ENCODE measurements around the gene OTOF.

The OTOF gene

DNA sequence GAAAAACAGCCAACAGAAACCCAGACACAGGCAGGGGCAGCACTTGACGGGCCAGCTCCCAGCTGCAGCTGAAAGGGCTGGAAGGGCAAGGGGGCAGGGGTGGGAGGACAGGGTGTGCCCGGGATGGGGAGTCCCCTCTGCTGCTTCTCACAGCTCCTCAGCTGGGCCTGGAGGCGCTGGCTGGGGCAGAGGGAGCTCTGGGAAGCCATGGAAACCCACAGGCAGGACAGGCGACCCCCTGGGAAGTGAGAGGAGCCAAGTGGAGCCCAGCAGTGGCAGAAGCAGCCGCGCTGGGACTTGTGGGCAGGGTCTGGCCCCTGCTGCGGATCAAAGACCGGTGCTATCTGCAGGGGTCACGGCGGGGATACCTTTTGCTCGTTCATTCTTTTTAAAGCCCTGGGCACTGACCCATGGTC is 20.7 kb downstream of the OTOF start:
- Histone ChIP-seq H3K27ac (ENCODE audit: low read depth, low read length) (peak overlapping the region; percentile 34), H3K36me3 (ENCODE audit: control insufficient read depth, insufficient read depth, low read length) (no peaks in the 10 kb centered on the region), H3K4me1 (ENCODE audit: control insufficient read depth, insufficient read depth, low read length) (peaks cover 4% of the 10 kb centered on the region; the same call in 1 of the 2 replicates), H3K4me3 (ENCODE audit: low read depth, low read length) (no peak overlapping the region), H3K27me3 (ENCODE audit: control insufficient read depth, insufficient read depth, low read length) (no peaks in the 10 kb centered on the region), H3K9ac (ENCODE audit: low read depth, low read length) (no peak overlapping the region), H3K9me3 (ENCODE audit: control insufficient read depth, insufficient read depth, low read length) (no peaks in the 10 kb centered on the region)

DNA sequence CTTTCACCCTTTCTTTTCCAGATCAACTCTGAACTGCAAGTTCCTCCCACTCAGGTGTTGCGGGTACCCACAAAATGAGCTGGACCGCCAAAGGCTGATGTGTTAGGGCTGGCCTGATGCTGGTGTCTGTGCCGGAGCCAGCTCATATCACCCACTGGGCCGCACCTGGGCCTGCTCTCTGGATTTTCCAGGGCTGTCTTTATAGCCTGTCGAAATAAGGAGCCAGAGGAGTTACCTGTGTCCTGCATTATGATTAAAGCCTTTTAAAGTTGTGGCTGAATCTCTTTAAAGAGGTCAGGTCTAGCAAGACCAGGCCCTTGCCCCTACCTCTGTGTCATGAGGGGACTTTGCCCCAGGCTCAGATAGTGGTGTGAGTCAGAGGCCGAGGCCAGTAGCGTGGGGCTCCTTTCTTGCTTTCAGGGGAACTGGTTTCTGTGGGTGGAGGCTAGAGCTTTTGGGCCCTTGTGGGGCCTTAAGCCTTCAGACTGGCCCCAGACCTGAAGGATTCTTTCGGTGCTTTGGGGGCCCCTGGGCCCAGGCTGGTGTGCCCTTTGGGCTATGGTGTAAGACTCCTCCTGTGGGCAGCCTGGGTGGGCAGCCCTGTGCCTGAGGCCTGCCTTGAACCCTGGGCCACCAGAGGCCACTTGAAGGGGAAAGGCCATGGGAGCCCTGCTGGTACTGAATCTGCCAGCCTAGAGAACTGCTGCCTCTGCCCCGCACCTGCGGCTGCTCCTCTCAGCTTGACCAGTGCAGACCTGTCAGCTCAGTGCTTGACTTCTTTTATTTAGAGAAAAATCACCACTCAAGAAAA is 21.3 kb downstream of the OTOF start:
- Histone ChIP-seq H3K27me3 (ENCODE audit: control insufficient read depth, insufficient read depth, low read length) (no peaks in the 10 kb centered on the region), H3K27ac (ENCODE audit: low read depth, low read length) (peak overlapping the region; percentile 34), H3K4me3 (ENCODE audit: low read depth, low read length) (no peak overlapping the region), H3K9me3 (ENCODE audit: control insufficient read depth, insufficient read depth, low read length) (no peaks in the 10 kb centered on the region), H3K4me1 (ENCODE audit: control insufficient read depth, insufficient read depth, low read length) (peaks cover 4% of the 10 kb centered on the region; the same call in 1 of the 2 replicates), H3K36me3 (ENCODE audit: control insufficient read depth, insufficient read depth, low read length) (no peaks in the 10 kb centered on the region), H3K9ac (ENCODE audit: low read depth, low read length) (no peak overlapping the region)

DNA sequence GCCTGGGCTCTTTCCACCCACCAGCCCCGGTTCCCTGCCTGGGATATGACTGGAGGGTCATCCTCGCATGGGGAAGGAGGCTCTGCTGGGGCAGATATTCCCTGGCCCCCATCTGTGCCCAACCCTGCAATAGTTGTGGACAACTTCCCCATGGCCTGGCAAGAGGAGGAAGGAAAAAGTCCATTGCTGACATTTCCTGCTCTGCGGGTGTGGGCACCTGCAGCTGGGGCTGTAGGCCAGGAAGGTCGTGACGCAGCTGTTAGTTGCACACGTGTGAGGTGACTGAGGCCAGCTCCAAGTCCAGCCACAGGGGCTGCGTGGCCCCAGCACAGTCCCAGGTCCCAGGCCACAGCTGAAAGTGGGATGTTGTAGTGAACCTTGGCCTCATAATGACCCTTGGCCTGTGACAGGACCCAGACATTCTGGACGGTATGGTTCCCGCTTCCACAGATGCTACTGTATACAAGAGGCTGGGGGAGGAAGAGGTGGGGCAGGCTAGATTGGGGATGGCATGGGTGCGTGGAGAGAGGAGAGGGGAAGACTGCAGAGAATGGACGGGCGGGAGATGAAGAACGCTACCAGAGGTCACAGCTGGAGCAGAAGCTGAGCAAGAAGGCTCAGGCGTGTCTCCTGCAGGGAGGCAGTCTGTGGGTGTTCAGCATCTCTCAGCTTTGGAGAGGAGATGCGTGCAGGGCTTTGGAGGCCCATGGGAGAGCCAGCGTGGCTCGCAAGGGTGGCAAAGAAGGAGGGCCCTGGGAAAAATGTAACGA is 22.1 kb downstream of the OTOF start:
- H3K27me3 ChIP-seq (ENCODE audit: control insufficient read depth, insufficient read depth, low read length), result no peaks in the 10 kb centered on the region
- no peak overlapping the region for H3K4me3 ChIP-seq (ENCODE audit: low read depth, low read length)
- no peaks in the 10 kb centered on the region for H3K9me3 ChIP-seq (ENCODE audit: control insufficient read depth, insufficient read depth, low read length)
- H3K9ac ChIP-seq (ENCODE audit: low read depth, low read length), result no peak overlapping the region
- H3K4me1 ChIP-seq (ENCODE audit: control insufficient read depth, insufficient read depth, low read length), result no peaks in the 10 kb centered on the region; the same call in 1 of the 2 replicates
- no peak overlapping the region for H3K27ac ChIP-seq (ENCODE audit: low read depth, low read length)
- H3K36me3 ChIP-seq (ENCODE audit: control insufficient read depth, insufficient read depth, low read length), result no peaks in the 10 kb centered on the region

DNA sequence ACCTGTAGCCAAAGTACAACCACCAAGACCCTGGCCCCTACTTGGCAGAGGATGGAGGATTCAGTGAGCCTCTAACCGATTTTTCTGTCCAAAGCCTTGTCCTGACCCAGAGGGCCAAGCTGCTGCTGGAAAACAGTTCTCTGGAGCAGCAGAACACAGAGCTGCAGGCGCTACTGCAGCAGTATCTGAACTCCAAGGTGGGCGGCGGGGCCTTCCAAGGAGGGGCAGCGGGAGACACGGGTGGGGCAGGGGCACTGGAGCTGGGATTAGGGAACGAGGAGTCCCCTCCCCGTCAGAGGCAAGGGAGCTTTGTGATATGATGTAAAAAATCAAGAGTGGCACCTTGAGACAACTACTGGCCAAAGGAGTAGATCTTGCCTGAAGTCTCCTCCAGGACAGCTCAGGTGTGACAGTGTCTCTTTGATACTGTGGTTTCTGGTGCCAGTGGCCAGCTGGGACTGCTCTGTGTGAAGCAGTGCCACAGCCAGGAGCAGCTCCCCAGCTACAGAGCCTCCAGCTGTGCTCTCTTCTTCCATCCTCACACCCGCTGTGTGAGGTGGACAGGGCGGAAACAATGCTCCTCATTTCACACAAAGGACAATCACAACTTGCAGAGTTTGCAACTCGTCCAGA is 22.8 kb downstream of the OTOF start:
- no peaks in the 10 kb centered on the region for H3K36me3 ChIP-seq (ENCODE audit: control insufficient read depth, insufficient read depth, low read length)
- no peaks in the 10 kb centered on the region for H3K27me3 ChIP-seq (ENCODE audit: control insufficient read depth, insufficient read depth, low read length)
- no peak overlapping the region for H3K27ac ChIP-seq (ENCODE audit: low read depth, low read length)
- no peak overlapping the region for H3K9ac ChIP-seq (ENCODE audit: low read depth, low read length)
- no peaks in the 10 kb centered on the region for H3K9me3 ChIP-seq (ENCODE audit: control insufficient read depth, insufficient read depth, low read length)
- H3K4me3 ChIP-seq (ENCODE audit: low read depth, low read length), result no peak overlapping the region
- no peaks in the 10 kb centered on the region; the same call in 1 of the 2 replicates for H3K4me1 ChIP-seq (ENCODE audit: control insufficient read depth, insufficient read depth, low read length)

DNA sequence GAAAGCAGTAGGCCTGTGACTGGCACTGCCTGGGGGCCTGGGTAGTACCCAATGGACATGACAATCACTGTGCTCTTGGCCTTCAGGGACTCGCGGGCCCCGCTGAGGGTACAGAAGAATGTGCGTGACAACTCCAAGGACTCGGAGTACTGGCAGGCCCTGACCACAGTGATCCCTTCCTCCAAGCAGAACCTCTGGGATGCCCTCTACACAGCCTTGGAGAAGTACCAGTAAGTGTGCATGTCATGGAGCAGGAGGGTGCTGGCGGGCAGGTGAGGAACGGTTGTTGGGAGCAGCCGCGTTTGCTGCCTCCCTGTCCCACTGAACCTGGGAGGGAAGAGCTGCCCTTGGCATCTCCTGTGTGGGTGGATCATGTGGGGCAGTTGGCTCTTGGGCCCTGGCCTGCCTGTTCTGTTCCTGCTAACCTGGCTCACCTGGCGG is 23.3 kb downstream of the OTOF start:
- Histone ChIP-seq H3K4me1 (ENCODE audit: control insufficient read depth, insufficient read depth, low read length) (no peaks in the 10 kb centered on the region), H3K9ac (ENCODE audit: low read depth, low read length) (no peak overlapping the region), H3K27me3 (ENCODE audit: control insufficient read depth, insufficient read depth, low read length) (no peaks in the 10 kb centered on the region), H3K9me3 (ENCODE audit: control insufficient read depth, insufficient read depth, low read length) (no peaks in the 10 kb centered on the region), H3K27ac (ENCODE audit: low read depth, low read length) (no peak overlapping the region), H3K36me3 (ENCODE audit: control insufficient read depth, insufficient read depth, low read length) (no peaks in the 10 kb centered on the region), H3K4me3 (ENCODE audit: low read depth, low read length) (no peak overlapping the region)

DNA sequence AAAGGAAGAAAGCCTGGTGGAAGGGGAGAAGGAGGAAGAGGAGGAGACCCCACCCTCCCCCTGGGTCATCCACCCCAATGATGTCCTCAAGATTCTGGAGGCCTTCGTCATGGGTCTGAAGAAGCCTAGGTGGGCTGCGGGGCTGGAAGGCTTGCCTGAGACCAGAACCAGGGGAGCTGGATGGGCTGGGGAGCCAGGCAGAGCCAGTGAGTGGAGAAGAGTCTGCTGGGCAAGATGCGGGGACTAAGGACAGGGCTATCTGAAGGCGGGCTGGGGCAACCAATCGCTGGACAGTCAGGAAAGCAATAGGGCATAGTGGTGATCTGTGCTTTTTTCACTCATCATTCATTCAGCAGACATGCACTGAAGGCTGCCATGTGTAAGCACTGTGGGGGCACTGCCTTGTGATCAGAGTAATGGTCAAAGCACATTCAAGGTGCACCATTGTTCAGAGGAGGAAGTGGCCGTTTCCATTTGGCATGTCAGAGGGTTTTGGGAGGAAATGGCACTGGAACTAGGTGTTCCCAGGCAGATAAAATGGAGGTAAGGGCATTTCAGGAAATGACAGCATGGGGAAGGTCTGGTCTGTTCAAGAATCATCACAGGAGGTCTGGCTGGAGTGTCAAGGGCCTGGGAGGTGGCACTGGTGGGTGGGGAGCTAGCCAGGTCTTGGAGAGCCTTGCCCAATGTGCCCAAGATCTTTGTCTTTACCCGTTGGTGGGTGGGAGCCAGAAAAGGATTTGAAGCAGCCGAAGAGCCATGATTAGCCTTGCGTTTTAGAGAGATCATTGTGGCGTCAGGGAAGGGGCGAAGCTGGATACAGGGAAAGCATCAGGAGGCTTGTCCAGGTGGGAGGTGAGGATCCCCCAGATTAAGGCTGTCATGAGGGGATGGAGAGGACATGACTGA is 24.2 kb downstream of the OTOF start:
- Histone ChIP-seq H3K4me3 (ENCODE audit: low read depth, low read length) (no peak overlapping the region), H3K27ac (ENCODE audit: low read depth, low read length) (no peak overlapping the region), H3K36me3 (ENCODE audit: control insufficient read depth, insufficient read depth, low read length) (no peaks in the 10 kb centered on the region), H3K9me3 (ENCODE audit: control insufficient read depth, insufficient read depth, low read length) (no peaks in the 10 kb centered on the region), H3K9ac (ENCODE audit: low read depth, low read length) (no peak overlapping the region), H3K27me3 (ENCODE audit: control insufficient read depth, insufficient read depth, low read length) (no peaks in the 10 kb centered on the region), H3K4me1 (ENCODE audit: control insufficient read depth, insufficient read depth, low read length) (no peaks in the 10 kb centered on the region)

DNA sequence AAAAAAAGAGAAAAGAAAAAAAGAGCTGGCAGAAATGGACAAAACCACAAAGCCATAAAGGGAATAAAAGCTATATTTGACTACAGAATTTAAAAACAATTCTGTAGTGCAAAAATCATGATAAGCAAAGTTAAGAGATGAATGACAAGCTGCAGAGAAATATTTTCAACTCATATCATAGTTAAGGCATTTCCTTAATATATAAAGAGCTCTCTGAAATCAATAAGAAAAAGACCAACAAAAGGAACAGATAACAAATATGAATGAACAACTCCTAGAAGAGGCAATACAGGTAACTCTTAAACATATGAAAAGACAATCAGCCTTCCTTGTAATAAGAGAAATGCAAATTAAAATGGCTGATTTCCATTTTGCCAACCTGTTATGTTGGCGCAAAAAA is 26.2 kb downstream of the OTOF start:
- Histone ChIP-seq H3K9me3 (ENCODE audit: control insufficient read depth, insufficient read depth, low read length) (no peaks in the 10 kb centered on the region), H3K36me3 (ENCODE audit: control insufficient read depth, insufficient read depth, low read length) (no peaks in the 10 kb centered on the region), H3K27me3 (ENCODE audit: control insufficient read depth, insufficient read depth, low read length) (no peaks in the 10 kb centered on the region), H3K4me3 (ENCODE audit: low read depth, low read length) (no peak overlapping the region), H3K4me1 (ENCODE audit: control insufficient read depth, insufficient read depth, low read length) (no peaks in the 10 kb centered on the region), H3K9ac (ENCODE audit: low read depth, low read length) (no peak overlapping the region), H3K27ac (ENCODE audit: low read depth, low read length) (no peak overlapping the region)

DNA sequence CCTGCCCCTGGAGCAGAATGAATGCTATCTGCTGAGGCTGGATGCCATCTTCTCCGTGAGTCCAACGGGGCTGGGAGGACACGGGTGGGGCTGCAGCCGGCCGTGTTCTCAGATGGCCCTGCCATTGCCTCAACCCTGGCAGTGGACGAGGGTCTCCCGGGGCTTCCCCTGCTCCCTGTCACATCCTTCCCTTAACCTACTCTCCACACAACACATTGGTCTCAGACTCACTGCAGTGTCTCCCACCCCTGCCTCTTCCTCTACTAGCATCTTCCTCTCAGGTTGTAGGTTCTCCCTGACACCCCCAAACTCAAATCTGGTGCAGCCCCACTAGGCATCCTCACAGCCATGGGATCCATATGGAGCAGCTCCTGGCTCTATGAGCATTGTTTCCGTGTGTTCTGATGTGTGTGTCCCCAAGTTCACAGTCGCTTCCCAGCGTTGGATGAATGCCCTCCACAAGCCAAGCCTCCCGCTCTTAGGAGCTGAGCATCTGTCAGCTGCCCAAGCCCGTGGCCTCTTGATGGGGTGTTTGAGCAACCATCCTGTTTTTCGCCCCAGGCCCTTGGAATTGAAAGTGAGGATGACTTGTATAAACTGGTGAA is 27.8 kb downstream of the OTOF start:
- Histone ChIP-seq H3K36me3 (ENCODE audit: control insufficient read depth, insufficient read depth, low read length) (no peaks in the 10 kb centered on the region), H3K4me1 (ENCODE audit: control insufficient read depth, insufficient read depth, low read length) (no peaks in the 10 kb centered on the region), H3K4me3 (ENCODE audit: low read depth, low read length) (no peak overlapping the region), H3K27ac (ENCODE audit: low read depth, low read length) (no peak overlapping the region), H3K27me3 (ENCODE audit: control insufficient read depth, insufficient read depth, low read length) (no peaks in the 10 kb centered on the region), H3K9me3 (ENCODE audit: control insufficient read depth, insufficient read depth, low read length) (no peaks in the 10 kb centered on the region), H3K9ac (ENCODE audit: low read depth, low read length) (no peak overlapping the region)

DNA sequence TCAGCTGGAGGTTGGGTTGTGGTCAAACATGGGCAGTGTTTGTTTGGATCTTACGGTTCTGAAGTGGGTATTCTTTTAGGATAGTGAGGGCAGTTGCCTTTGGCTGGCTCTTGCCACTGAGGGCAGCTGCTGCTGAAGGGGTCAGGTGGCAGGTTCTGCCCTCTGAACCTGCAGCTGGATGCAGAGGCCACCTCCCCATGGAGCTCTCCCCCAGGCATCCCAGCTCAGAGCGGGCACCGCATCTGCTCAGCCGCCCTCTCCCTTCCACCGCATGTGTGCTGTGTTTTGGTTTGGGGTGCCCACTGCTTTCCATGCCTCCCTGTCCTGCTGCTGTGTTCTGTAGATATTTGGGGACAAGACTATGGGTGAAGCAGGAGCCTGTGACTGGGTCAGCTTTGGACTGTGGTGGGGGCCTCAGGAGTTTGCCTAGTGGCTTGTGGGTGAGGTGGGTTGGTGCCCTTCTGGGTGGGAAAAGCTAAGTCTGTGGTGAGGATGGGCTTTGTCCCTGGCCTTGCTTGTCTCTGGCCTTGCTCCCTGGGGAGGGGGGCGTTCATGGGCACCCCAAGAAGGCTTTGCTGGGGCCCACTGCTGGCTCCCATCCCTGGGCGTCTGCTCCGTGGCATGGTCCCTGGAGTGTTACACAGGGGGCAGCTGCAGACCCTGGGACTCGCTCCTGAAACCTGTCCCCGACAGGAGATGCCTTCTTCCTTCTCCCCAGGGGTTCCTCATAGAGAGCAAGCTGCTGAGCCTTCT is 28.5 kb downstream of the OTOF start:
- H3K36me3 ChIP-seq (ENCODE audit: control insufficient read depth, insufficient read depth, low read length), result no peaks in the 10 kb centered on the region
- no peaks in the 10 kb centered on the region for H3K4me1 ChIP-seq (ENCODE audit: control insufficient read depth, insufficient read depth, low read length)
- no peaks in the 10 kb centered on the region for H3K27me3 ChIP-seq (ENCODE audit: control insufficient read depth, insufficient read depth, low read length)
- H3K9ac ChIP-seq (ENCODE audit: low read depth, low read length), result no peak overlapping the region
- no peak overlapping the region for H3K27ac ChIP-seq (ENCODE audit: low read depth, low read length)
- no peaks in the 10 kb centered on the region for H3K9me3 ChIP-seq (ENCODE audit: control insufficient read depth, insufficient read depth, low read length)
- H3K4me3 ChIP-seq (ENCODE audit: low read depth, low read length), result no peak overlapping the region

Data from HUES48 (cell line).